ELF-1 (cell line): ENCODE measurements around the gene MTPN.

Experiments
- DNase-seq: peaks from one replicate; pipeline ENCODE4 v3.0.0-alpha.2; 2016; ENCODE audit warnings: low read depth, low spot score

Gene MTPN

DNA sequence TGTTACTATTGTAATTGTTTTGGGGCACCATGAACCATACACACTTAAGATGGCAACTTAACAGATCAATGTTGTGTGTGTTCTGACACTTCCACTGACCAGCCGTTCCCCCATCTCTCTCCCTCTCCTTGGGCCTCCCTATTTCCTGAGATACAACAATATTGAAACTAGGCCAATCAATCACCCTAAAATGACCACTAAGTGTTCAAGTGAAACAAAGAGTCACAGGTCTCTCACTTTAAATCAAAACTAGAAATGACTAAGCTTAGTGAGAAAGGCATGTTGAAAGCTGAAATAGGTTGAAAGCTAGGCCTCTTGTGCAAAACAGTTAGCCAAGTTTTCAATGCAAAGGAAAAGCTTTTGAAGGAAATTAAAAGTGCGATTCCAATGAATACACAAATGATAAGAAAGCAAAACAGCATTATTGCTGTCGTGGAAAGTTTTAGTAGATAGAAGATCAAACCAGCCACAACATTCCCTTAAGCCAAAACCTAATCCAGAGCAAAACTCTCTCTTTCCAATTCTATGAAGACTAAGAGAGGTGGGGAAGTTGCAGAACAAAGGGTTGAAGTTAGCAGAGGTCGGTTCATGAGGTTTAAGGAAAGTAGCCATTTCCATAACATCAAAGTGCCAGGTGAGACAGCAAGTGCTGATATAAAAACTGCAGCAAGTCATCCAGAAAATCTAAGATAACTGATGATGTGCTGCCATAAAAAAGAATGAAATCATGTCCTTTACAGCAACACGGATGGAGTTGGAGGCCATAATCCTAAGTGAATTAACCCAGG lies 90.6 kb downstream of the MTPN start:
- DNase-seq, result no peak

DNA sequence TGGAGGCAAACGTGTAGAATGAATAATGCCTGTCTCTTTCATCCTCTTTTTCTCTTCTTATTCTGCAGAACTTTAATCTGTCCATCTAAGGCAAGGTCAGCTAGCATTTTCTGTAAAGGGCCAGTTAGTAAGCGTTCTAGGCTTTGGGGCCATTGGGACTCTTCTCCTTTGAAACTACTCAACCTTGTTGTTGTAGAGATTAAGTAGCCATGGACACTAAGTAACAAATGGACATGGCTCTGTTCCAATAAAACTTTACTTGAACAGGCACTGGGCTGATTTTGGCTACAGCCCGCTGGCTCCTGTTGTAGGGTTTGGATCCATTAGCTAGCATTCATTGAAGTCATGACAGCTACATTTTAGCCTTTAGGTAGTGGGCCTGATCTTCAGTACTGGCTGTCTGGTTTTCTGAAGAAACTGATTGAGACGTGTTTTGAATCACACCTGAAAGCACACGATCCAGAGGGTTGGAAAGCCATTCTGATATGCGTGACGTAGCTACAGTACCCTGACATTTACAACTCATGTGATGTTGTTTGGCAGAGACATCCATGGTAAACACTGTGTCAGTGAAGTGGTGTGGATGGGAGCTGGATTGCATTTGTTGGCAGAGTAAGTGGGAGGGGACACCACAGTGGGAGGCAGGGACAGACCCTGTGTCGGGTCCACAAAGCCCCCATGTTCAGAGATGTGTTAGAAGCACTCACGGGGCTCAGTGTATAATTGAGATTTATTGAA lies 92.5 kb downstream of the MTPN start:
- DNase-seq, result no peak

- no peak for DNase-seq
Observed at GRCh38 chr7:135879233-135879632, 97.9 kb downstream of the MTPN start.

GRCh38 chr7:135878284-135878683 lies 98.9 kb downstream of the MTPN start:
- no peak for DNase-seq

GRCh38 chr7:135877805-135878204 lies 99.4 kb downstream of the MTPN start:
- DNase-seq, result peak; percentile 20
